ENCODE data around the gene ZBED1.
"Not testable (repeated sequence)": the region's sequence is repeated elsewhere in the genome, so short reads cannot be mapped to it uniquely, and the experiment has no call there.

ZBED1 gene

GRCh38 chrX:2487366-2487765, 13.4 kb downstream of the ZBED1 start:
- no peak for DNase-seq (ENCODE audit: low spot score)
- no peak for TF ChIP-seq CTCF (IDR thresholded peaks at IDR 0.05)
- H3K4me3 ChIP-seq: no peak overlapping the region
- no peak overlapping the region for H3K27ac ChIP-seq

- no peak for DNase-seq (ENCODE audit: low spot score)
- Histone ChIP-seq H3K27ac (no peak overlapping the region), H3K4me3 (no peak overlapping the region)
- TF ChIP-seq CTCF (IDR thresholded peaks at IDR 0.05): no peak
Observed at GRCh38 chrX:2486476-2487133, 14.2 kb downstream of the ZBED1 start.

- Histone ChIP-seq H3K27ac (peak overlapping the region in 1 of 2 donors; percentile 32), H3K4me3 (no peak overlapping the region)
- TF ChIP-seq CTCF (IDR thresholded peaks at IDR 0.05): no peak
- DNase-seq (ENCODE audit: low spot score): no peak
Observed at GRCh38 chrX:2485789-2486345, 14.9 kb downstream of the ZBED1 start.

GRCh38 chrX:2484721-2485648, 15.8 kb downstream of the ZBED1 start:
- H3K27ac ChIP-seq: peak overlapping the region; percentile 66 to 78
- no peak for TF ChIP-seq CTCF (IDR thresholded peaks at IDR 0.05)
- no peak for DNase-seq (ENCODE audit: low spot score)
- H3K4me3 ChIP-seq: peak overlapping the region; percentile 61

GRCh38 chrX:2484256-2484655, 16.5 kb downstream of the ZBED1 start:
- no peak for TF ChIP-seq CTCF (IDR thresholded peaks at IDR 0.05)
- Histone ChIP-seq H3K4me3 (peak overlapping the region; percentile 61), H3K27ac (peak overlapping the region; percentile 66 to 78)
- no peak for DNase-seq (ENCODE audit: low spot score)

GRCh38 chrX:2483398-2484060, 17.2 kb downstream of the ZBED1 start:
- H3K27ac ChIP-seq: peak overlapping the region; percentile 66 to 78
- no peak for TF ChIP-seq CTCF (IDR thresholded peaks at IDR 0.05)
- peak overlapping the region; percentile 61 for H3K4me3 ChIP-seq
- no peak for DNase-seq (ENCODE audit: low spot score)

- not testable (repeated sequence) for H3K27ac ChIP-seq; H3K4me3 ChIP-seq; DNase-seq (ENCODE audit: low spot score)
Observed at GRCh38 chrX:2481597-2481996, 19.2 kb downstream of the ZBED1 start.

- H3K4me3 ChIP-seq; H3K27ac ChIP-seq; DNase-seq (ENCODE audit: low spot score): not testable (repeated sequence)
Observed at GRCh38 chrX:2479982-2480381, 20.8 kb downstream of the ZBED1 start.
